Fibroblast of lung (primary cell): ENCODE measurements around the gene OCA2. TPM values are rescaled to one million over a fixed set of nuclear protein-coding genes. Genes with fewer than 3 reads are reported as not detected.

Experiments
- DNase-seq, 2 donors: peaks; one replicate each; pipeline versions ENCODE4 v3.0.0 to v3.0.0-alpha.2; 2010; ENCODE audit warnings: low read depth in 2 of 2
- H2AFZ ChIP-seq: 2 replicates; pipeline ENCODE4 v1.5.1; 2012; ENCODE audit warnings: low read length, control low read depth, inconsistent platforms
- H3K27ac ChIP-seq: 2 replicates; pipeline ENCODE4 v1.5.1; 2011; ENCODE audit warnings: low read length, control low read depth; ENCODE audit not compliant: insufficient read depth
- H3K27me3 ChIP-seq: 2 replicates; pipeline ENCODE4 v1.5.1; 2011; ENCODE audit warnings: mild to moderate bottlenecking, low read length; ENCODE audit not compliant: control insufficient read depth, insufficient read depth
- H3K36me3 ChIP-seq: 2 replicates; pipeline ENCODE4 v1.5.1; 2011; ENCODE audit warnings: low read length; ENCODE audit not compliant: control insufficient read depth, insufficient read depth
- H3K4me1 ChIP-seq: 2 replicates; pipeline ENCODE4 v1.5.1; 2011; ENCODE audit warnings: low read length; ENCODE audit not compliant: control insufficient read depth, insufficient read depth; ENCODE audit errors: extremely low read depth
- H3K4me2 ChIP-seq: 2 replicates; pipeline ENCODE4 v1.5.1; 2011; ENCODE audit warnings: low read length, control low read depth; ENCODE audit not compliant: insufficient read depth; ENCODE audit errors: extremely low read depth
- H3K4me3 ChIP-seq, 4 experiments: fragments of 200-600 bp in 1 of 4; sonication (generic) in 1 of 4; replicated peaks in 1 of 4; 2 replicates each; pipeline ENCODE4 v1.5.1; 2011 to 2016; ENCODE audit warnings: low read length in 4 of 4, low read depth in 3 of 4, mild to moderate bottlenecking in 3 of 4, control low read depth in 2 of 4, inconsistent platforms in 1 of 4, mixed read lengths in 1 of 4; ENCODE audit not compliant: insufficient read depth in 1 of 4; ENCODE audit errors: control extremely low read depth in 1 of 4
- H3K79me2 ChIP-seq: 2 replicates; pipeline ENCODE4 v1.5.1; 2012; ENCODE audit warnings: mild to moderate bottlenecking, low read length, inconsistent platforms; ENCODE audit not compliant: control insufficient read depth, insufficient read depth
- H3K9ac ChIP-seq: 2 replicates; pipeline ENCODE4 v1.5.1; 2011; ENCODE audit warnings: mild to moderate bottlenecking, low read length, control low read depth; ENCODE audit not compliant: insufficient read depth
- H3K9me3 ChIP-seq: 2 replicates; pipeline ENCODE4 v1.5.1; 2012; ENCODE audit warnings: low read depth, low read length; ENCODE audit not compliant: control insufficient read depth, insufficient read depth
- H4K20me1 ChIP-seq: 2 replicates; pipeline ENCODE4 v1.5.1; 2011; ENCODE audit warnings: low read length; ENCODE audit not compliant: control insufficient read depth, insufficient read depth; ENCODE audit errors: extremely low read depth
- EZH2 ChIP-seq: IDR thresholded peaks from 2 replicates; pipeline ENCODE4 v1.5.1; 2012; ENCODE audit warnings: low read length, control low read depth, mild to moderate bottlenecking; ENCODE audit errors: missing control alignments
- polyA plus RNA-seq, 2 donors: library from polyadenylated mRNA; depleted of rRNA in 1 of 2; stranded (reverse) in 1 of 2; unstranded in 1 of 2; fragments of >200 nt; gene quantifications; 2 replicates each; pipeline ENCODE4 v1.2.1, GENCODE V29; 2011 to 2012; ENCODE audit warnings: missing spikeins in 1 of 2
- total RNA-seq: library from RNA; depleted of rRNA; stranded (reverse); fragments of >200 nt; gene quantifications from 2 replicates; pipeline ENCODE4 v1.2.1, GENCODE V29; 2014
- TF ChIP-seq, protein P1 (sequence below), 2 donors: IDR thresholded peaks in 1 of 2; conservative IDR thresholded peaks in 1 of 2; 1 replicate in 1 of 2; 2 replicates in 1 of 2; pipeline ENCODE4 v1.5.1; 2011 to 2012; ENCODE audit warnings: low read length in 2 of 2, control low read depth in 1 of 2, inconsistent platforms in 1 of 2, low read depth in 1 of 2, mild to moderate bottlenecking in 1 of 2

OCA2 gene
- total and polyA plus RNA-seq, 2 donors (not counting 1 experiment from before 2014, with no cell fraction given): not detected

DNA sequence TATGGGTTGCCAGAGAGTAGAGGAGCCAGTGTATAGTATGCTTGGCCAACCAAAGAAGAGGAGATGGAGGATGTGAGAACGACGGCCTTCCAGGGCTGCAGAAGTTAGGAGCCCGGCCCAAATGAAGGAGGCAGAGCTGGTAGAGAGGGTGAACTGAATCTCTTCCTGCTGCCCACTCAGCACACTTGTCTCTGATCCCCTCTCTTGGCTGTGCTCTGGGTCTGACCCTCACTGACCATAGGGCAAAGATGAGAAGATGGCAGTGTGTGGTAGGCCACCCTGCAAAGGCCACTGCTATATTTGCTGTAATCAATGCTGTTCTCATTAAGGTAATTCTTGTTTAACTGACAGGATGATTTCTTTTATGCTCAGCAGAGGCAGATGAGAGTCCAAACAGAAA is 256.0 kb downstream of the OCA2 start:
- H3K27me3 ChIP-seq: no peaks in the 10 kb centered on the region
- no peak overlapping the region for H3K9ac ChIP-seq
- H3K9me3 ChIP-seq: no peaks in the 10 kb centered on the region
- no peak overlapping the region for H3K4me2 ChIP-seq
- no peak for DNase-seq
- H3K4me1 ChIP-seq: no peaks in the 10 kb centered on the region
- H3K27ac ChIP-seq: no peak overlapping the region
- no peaks in the 10 kb centered on the region for H3K79me2 ChIP-seq
- H2AFZ ChIP-seq: no peak overlapping the region
- no peaks in the 10 kb centered on the region for H4K20me1 ChIP-seq
- no peaks in the 10 kb centered on the region for H3K36me3 ChIP-seq
- no peak for TF ChIP-seq EZH2
- TF ChIP-seq, protein P1, sequence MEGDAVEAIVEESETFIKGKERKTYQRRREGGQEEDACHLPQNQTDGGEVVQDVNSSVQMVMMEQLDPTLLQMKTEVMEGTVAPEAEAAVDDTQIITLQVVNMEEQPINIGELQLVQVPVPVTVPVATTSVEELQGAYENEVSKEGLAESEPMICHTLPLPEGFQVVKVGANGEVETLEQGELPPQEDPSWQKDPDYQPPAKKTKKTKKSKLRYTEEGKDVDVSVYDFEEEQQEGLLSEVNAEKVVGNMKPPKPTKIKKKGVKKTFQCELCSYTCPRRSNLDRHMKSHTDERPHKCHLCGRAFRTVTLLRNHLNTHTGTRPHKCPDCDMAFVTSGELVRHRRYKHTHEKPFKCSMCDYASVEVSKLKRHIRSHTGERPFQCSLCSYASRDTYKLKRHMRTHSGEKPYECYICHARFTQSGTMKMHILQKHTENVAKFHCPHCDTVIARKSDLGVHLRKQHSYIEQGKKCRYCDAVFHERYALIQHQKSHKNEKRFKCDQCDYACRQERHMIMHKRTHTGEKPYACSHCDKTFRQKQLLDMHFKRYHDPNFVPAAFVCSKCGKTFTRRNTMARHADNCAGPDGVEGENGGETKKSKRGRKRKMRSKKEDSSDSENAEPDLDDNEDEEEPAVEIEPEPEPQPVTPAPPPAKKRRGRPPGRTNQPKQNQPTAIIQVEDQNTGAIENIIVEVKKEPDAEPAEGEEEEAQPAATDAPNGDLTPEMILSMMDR (conservative IDR thresholded peaks at IDR 0.05 in 1 of 2, IDR thresholded peaks at IDR 0.05 in 1 of 2; ENCODE audit: low read depth in 1 of 2, low read length in 2 of 2): no peak
- no peak overlapping the region for H3K4me3 ChIP-seq

DNA sequence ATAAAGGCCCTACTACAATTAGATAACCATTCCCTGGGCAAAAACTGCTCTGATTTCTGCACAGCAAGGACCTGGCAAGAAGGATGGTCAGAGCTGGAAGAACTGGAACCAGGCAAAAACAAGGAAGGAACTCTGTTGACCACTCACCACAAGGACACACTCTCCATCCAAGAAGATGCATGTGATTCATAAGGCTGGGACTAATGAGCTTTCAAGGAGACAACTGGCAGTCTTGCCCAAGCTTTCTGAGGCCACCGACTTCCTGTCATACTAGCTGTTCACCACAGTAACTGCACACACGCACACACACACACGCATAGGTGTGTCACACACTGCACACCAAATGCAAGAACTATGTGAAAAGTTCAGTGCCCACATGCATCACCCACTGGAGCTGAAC is 256.6 kb downstream of the OCA2 start:
- no peaks in the 10 kb centered on the region for H3K36me3 ChIP-seq
- H3K9ac ChIP-seq: no peak overlapping the region
- H3K4me3 ChIP-seq: no peak overlapping the region
- H3K27ac ChIP-seq: no peak overlapping the region
- TF ChIP-seq, protein P1 (conservative IDR thresholded peaks at IDR 0.05 in 1 of 2, IDR thresholded peaks at IDR 0.05 in 1 of 2; ENCODE audit: low read depth in 1 of 2, low read length in 2 of 2): no peak
- TF ChIP-seq EZH2: no peak
- no peaks in the 10 kb centered on the region for H3K79me2 ChIP-seq
- no peaks in the 10 kb centered on the region for H3K4me1 ChIP-seq
- no peak overlapping the region for H2AFZ ChIP-seq
- DNase-seq: peak in 1 of 2 donors; percentile 36
- H3K27me3 ChIP-seq: no peaks in the 10 kb centered on the region
- no peaks in the 10 kb centered on the region for H4K20me1 ChIP-seq
- H3K9me3 ChIP-seq: no peaks in the 10 kb centered on the region
- H3K4me2 ChIP-seq: no peak overlapping the region

DNA sequence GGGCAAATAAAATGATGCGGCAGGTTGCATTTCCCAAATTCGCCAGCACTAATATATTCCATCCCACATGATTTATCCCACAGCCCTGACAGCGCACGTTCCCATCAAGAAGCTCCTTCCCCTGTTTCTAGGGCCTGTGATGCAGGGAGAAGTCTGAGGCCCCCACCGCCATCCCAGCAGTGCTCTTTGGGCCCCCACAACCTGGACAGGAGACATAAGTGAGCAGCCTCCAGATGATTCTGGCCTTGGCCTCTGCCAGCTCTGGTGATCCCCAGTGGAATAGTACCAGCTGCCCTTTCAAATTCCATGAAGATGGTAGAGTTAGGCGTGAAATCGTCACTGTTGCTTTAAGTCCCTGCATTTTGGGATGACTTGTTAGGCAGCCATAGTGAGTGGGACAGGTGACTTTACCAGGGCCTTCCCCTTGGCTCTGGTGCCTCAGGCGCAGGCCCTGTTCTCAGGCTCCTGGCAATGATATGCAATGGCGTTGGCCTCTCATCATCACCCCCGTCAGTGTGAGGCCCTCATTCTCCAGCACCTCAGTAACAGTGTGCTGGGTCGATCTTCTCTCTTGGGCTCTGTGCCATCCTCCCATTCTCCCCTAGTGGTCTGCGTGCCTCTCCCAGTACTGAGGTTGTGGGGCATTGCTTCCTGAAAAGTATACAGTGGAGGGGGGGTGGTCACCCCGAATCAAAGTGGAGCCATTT is 263.7 kb downstream of the OCA2 start:
- Histone ChIP-seq H3K4me2 (no peak overlapping the region), H2AFZ (no peak overlapping the region), H3K27ac (no peak overlapping the region), H3K9ac (no peak overlapping the region), H3K9me3 (no peaks in the 10 kb centered on the region), H3K27me3 (no peaks in the 10 kb centered on the region), H3K4me1 (no peaks in the 10 kb centered on the region), H4K20me1 (no peaks in the 10 kb centered on the region), H3K79me2 (no peaks in the 10 kb centered on the region), H3K36me3 (no peaks in the 10 kb centered on the region), H3K4me3 (no peak overlapping the region)
- DNase-seq: no peak
- TF ChIP-seq, protein P1 (conservative IDR thresholded peaks at IDR 0.05 in 1 of 2, IDR thresholded peaks at IDR 0.05 in 1 of 2; ENCODE audit: low read depth in 1 of 2, low read length in 2 of 2): no peak
- no peak for TF ChIP-seq EZH2
